Keratinocyte (primary cell): ENCODE results near the gene TALDO1. TPM values are rescaled to one million over a fixed set of nuclear protein-coding genes. Genes with fewer than 3 reads are reported as not detected.

Source experiments
- DNase-seq: peaks from one replicate; pipeline ENCODE4 v3.0.0-alpha.2; 2011; ENCODE audit warnings: low read depth, missing footprints, low spot score
- FAIRE-seq: peaks from 2 replicates; lab custom pipeline; 2011; peaks lifted over from hg19 to GRCh38; lab: Jason Lieb, UNC
- H2AFZ ChIP-seq: 2 replicates; pipeline ENCODE4 v1.6.0; 2012; ENCODE audit warnings: low read length, control low read depth, inconsistent platforms; ENCODE audit not compliant: control insufficient read depth
- H3K27ac ChIP-seq: 2 replicates; pipeline ENCODE4 v1.5.1; 2011; ENCODE audit warnings: low read length; ENCODE audit not compliant: control insufficient read depth, insufficient read depth
- H3K27me3 ChIP-seq: 3 replicates; pipeline ENCODE4 v1.6.0; 2011; ENCODE audit warnings: low read length; ENCODE audit not compliant: control insufficient read depth, insufficient read depth; ENCODE audit errors: extremely low read depth
- H3K36me3 ChIP-seq, 2 experiments: 2 replicates in 1 of 2; 3 replicates in 1 of 2; pipeline ENCODE4 v1.5.1; 2011; ENCODE audit warnings: low read length in 2 of 2, mild to moderate bottlenecking in 1 of 2; ENCODE audit not compliant: control insufficient read depth in 2 of 2, insufficient read depth in 2 of 2; ENCODE audit errors: extremely low read depth in 1 of 2
- H3K4me1 ChIP-seq: 3 replicates; pipeline ENCODE4 v1.5.1; 2011; ENCODE audit warnings: low read length; ENCODE audit not compliant: control insufficient read depth, insufficient read depth; ENCODE audit errors: extremely low read depth
- H3K4me2 ChIP-seq: 3 replicates; pipeline ENCODE4 v1.6.0; 2011; ENCODE audit warnings: low read depth, low read length; ENCODE audit not compliant: control insufficient read depth, insufficient read depth; ENCODE audit errors: extremely low read depth
- H3K4me3 ChIP-seq, 3 experiments: fragments of 200-600 bp in 1 of 3; sonication (generic) in 1 of 3; 2 replicates in 2 of 3; 3 replicates in 1 of 3; pipeline ENCODE4 v1.5.1; 2011 to 2016; ENCODE audit warnings: low read length in 3 of 3, mild to moderate bottlenecking in 3 of 3, control low read depth in 2 of 3, inconsistent platforms in 1 of 3, low read depth in 1 of 3, mixed read lengths in 1 of 3, mixed run types in 1 of 3, moderate library complexity in 1 of 3; ENCODE audit not compliant: control insufficient read depth in 2 of 3, insufficient read depth in 2 of 3; ENCODE audit errors: extremely low read depth in 1 of 3
- H3K79me2 ChIP-seq: 2 replicates; pipeline ENCODE4 v1.6.0; 2012; ENCODE audit warnings: low read length; ENCODE audit not compliant: control insufficient read depth, insufficient read depth
- H3K9ac ChIP-seq: 3 replicates; pipeline ENCODE4 v1.6.0; 2011; ENCODE audit warnings: low read length; ENCODE audit not compliant: control insufficient read depth, insufficient read depth; ENCODE audit errors: extremely low read depth
- H3K9me1 ChIP-seq: 3 replicates; pipeline ENCODE4 v1.6.0; 2011; ENCODE audit warnings: low read length; ENCODE audit not compliant: control insufficient read depth, insufficient read depth; ENCODE audit errors: extremely low read depth
- H3K9me3 ChIP-seq: 2 replicates; pipeline ENCODE4 v1.5.1; 2012; ENCODE audit warnings: low read depth, low read length; ENCODE audit not compliant: control insufficient read depth
- H4K20me1 ChIP-seq: 3 replicates; pipeline ENCODE4 v1.6.0; 2011; ENCODE audit warnings: low read length; ENCODE audit not compliant: control insufficient read depth, insufficient read depth; ENCODE audit errors: extremely low read depth
- CTCF ChIP-seq, 3 experiments: IDR thresholded peaks in 1 of 3; conservative IDR thresholded peaks in 1 of 3; optimal IDR thresholded peaks in 1 of 3; 2 replicates in 2 of 3; 3 replicates in 1 of 3; pipeline versions ENCODE3 to v1.5.1; 2011; ENCODE audit warnings: low read length in 3 of 3, mild to moderate bottlenecking in 3 of 3, moderate library complexity in 2 of 3, control low read depth in 1 of 3, inconsistent platforms in 1 of 3; ENCODE audit not compliant: insufficient read depth in 2 of 3; ENCODE audit errors: extremely low read depth in 1 of 3
- EZH2 ChIP-seq: IDR thresholded peaks from one replicate; pipeline ENCODE4 v1.6.1; 2012; ENCODE audit warnings: inconsistent platforms, mild to moderate bottlenecking, low read length, moderate library complexity
- dilution Hi-C: fragments of 300-500 bp; cut with MboI; formaldehyde crosslinking; loops from one replicate; pipeline ENCODE4 v1.7.0; 2020; ENCODE audit warnings: low sequenced_read_pairs; ENCODE audit not compliant: extremely low pct_ligation_motif_present
- polyA plus RNA-seq, 5 experiments: library from polyadenylated mRNA; depleted of rRNA in 3 of 5; stranded (reverse) in 3 of 5; stranded (forward) in 1 of 5; unstranded in 1 of 5; fragments of >200 nt; gene quantifications; 1 replicate in 1 of 5; 2 replicates in 3 of 5; 3 replicates in 1 of 5; pipeline versions ENCODE4 v1.2.1 to v1.2.3, GENCODE V29; 2011 to 2012; ENCODE audit warnings: missing spikeins in 2 of 5, low read depth in 1 of 5, low replicate concordance in 1 of 5

TALDO1 gene
- polyA plus RNA-seq, 1 donor (not counting 4 experiments of a cell fraction or from before 2014, with no cell fraction given): 162 TPM

DNA sequence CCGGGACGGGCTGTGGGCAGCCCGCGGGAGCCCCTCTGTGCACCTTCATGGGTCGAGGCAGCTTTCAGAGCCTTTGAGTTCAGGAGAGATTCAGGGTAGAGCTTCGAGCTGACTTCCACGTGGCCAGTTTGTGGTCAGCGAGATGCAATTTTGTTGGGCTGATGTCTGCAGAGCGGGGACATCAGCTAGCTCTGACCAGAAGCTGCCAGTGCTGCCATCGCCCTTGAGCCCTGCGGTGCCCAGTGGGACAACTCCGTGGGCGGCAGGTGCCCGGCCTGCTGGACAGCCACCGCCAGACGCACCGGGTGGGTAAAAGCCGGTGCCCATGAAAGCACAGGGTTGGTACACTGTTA lies 719 bp downstream of the TALDO1 start:
- no peak for TF ChIP-seq EZH2
- no peak for TF ChIP-seq CTCF (optimal IDR thresholded peaks at IDR 0.05 in 1 of 3, IDR thresholded peaks at IDR 0.05 in 1 of 3, conservative IDR thresholded peaks at IDR 0.05 in 1 of 3; ENCODE audit: extremely low read depth in 1 of 3, insufficient read depth in 2 of 3, low read length in 3 of 3)
- no peaks in the 10 kb centered on the region for H3K9me1 ChIP-seq
- peaks cover 4 to 9% of the 10 kb centered on the region in 2 experiments for H3K36me3 ChIP-seq
- H3K4me1 ChIP-seq: peaks cover 16% of the 10 kb centered on the region
- peak overlapping the region; percentile 71 for H3K27ac ChIP-seq
- peak overlapping the region; percentile 37 for H2AFZ ChIP-seq
- no peak for DNase-seq
- no peaks in the 10 kb centered on the region for H3K9me3 ChIP-seq
- FAIRE-seq: no peak
- no peaks in the 10 kb centered on the region for H4K20me1 ChIP-seq
- H3K9ac ChIP-seq: peak overlapping the region; percentile 90
- peak overlapping the region; percentile 96 for H3K4me2 ChIP-seq
- peaks cover 50% of the 10 kb centered on the region for H3K79me2 ChIP-seq
- no peaks in the 10 kb centered on the region for H3K27me3 ChIP-seq
- dilution Hi-C loops: no loop called here
- peak overlapping the region; percentile 90 to 97 (median 95) for H3K4me3 ChIP-seq

DNA sequence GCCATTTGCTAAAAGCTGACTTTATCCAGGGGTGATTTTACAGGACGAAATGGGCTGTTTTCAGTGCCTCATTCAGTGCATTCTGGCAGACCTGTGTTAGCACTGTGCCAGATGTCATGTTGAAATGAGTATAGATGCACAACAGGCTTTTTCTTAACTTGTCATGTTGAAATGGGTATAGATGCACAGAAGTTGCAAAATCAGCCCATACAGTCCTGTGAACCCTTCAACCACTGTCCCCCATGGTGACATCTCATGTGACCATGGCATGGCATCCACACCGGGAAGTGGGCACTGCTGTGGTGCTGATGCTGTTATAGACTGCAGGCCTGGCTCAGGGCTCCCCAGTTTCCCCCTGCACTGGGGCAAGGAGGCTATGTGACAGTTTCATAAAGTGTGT lies 2.5 kb downstream of the TALDO1 start:
- H3K9me3 ChIP-seq: no peaks in the 10 kb centered on the region
- FAIRE-seq (no peak), DNase-seq (no peak)
- peaks cover 16% of the 10 kb centered on the region for H3K4me1 ChIP-seq
- H3K4me3 ChIP-seq: no peak overlapping the region
- no peaks in the 10 kb centered on the region for H3K9me1 ChIP-seq
- TF ChIP-seq CTCF (optimal IDR thresholded peaks at IDR 0.05 in 1 of 3, IDR thresholded peaks at IDR 0.05 in 1 of 3, conservative IDR thresholded peaks at IDR 0.05 in 1 of 3; ENCODE audit: extremely low read depth in 1 of 3, insufficient read depth in 2 of 3, low read length in 3 of 3): no peak
- TF ChIP-seq EZH2: no peak
- H3K79me2 ChIP-seq: peaks cover 61% of the 10 kb centered on the region
- no peaks in the 10 kb centered on the region for H4K20me1 ChIP-seq
- peak overlapping the region; percentile 17 for H3K4me2 ChIP-seq
- no peak overlapping the region for H2AFZ ChIP-seq
- H3K36me3 ChIP-seq: peaks cover 4 to 9% of the 10 kb centered on the region in 2 experiments
- no peak overlapping the region for H3K9ac ChIP-seq
- dilution Hi-C loops: no loop called here
- no peak overlapping the region for H3K27ac ChIP-seq
- no peaks in the 10 kb centered on the region for H3K27me3 ChIP-seq
